IMR-90 (cell line): Measurements from ENCODE around the gene PTH1R. TPM values are rescaled to one million over a fixed set of nuclear protein-coding genes. Genes with fewer than 3 reads are reported as not detected.

ENCODE experiments used
- ATAC-seq: fragments of 200-7000 bp; cut with Tn5 transposase; 2 replicates; pipeline ENCODE4 v1.9.1; 2020; ENCODE audit warnings: low read depth, mild to moderate bottlenecking, moderate library complexity
- BruUV-seq: library from RNA; stranded (reverse); fragments of 400-500 nt; replicated peaks from 2 replicates; lab custom pipeline; 2021; lab: Mats Ljungman, UMichigan
- CTCF ChIA-PET: fragments of 300-600 bp; formaldehyde crosslinking; extraction: SDS; loops from one replicate; lab custom pipeline; 2021; ENCODE audit warnings: antibody characterized with exemption; lab: Yijun Ruan, JAX
- POLR2A ChIA-PET: fragments of 300-600 bp; sonication (Branson Sonifier 250); formaldehyde crosslinking; loops from one replicate; lab custom pipeline; 2022; ENCODE audit warnings: antibody characterized with exemption; ENCODE audit not compliant: unreplicated experiment; lab: Charles Lee
- DNase-seq: peaks from one replicate; pipeline ENCODE4 v3.0.0; 2013
- H2AFZ ChIP-seq: replicated peaks from 2 replicates; pipeline ENCODE3; 2013; ENCODE audit warnings: low read length, mild to moderate bottlenecking; ENCODE audit not compliant: poor library complexity
- H2AK5ac ChIP-seq: 2 replicates; pipeline ENCODE4 v1.6.1; 2013; ENCODE audit warnings: low read depth, low read length, inconsistent platforms
- H2AK9ac ChIP-seq: replicated peaks from 2 replicates; pipeline ENCODE3; 2013; ENCODE audit warnings: mild to moderate bottlenecking, low read depth, low read length, moderate library complexity; ENCODE audit not compliant: poor library complexity
- H2BK120ac ChIP-seq: 2 replicates; pipeline ENCODE4 v1.6.1; 2013; ENCODE audit warnings: low read depth, low read length, inconsistent platforms
- H2BK15ac ChIP-seq: 3 replicates; pipeline ENCODE4 v1.6.1; 2013; ENCODE audit warnings: low read depth, low read length, inconsistent platforms
- H2BK20ac ChIP-seq: 2 replicates; pipeline ENCODE4 v1.6.1; 2013; ENCODE audit warnings: low read depth, mild to moderate bottlenecking, inconsistent platforms, low read length, moderate library complexity
- H2BK5ac ChIP-seq: 2 replicates; pipeline ENCODE4 v1.6.1; 2013; ENCODE audit warnings: mild to moderate bottlenecking, low read depth, low read length, inconsistent platforms; ENCODE audit not compliant: poor library complexity, severe bottlenecking
- H3K14ac ChIP-seq: replicated peaks from 2 replicates; pipeline ENCODE4 v1.6.1; 2013; ENCODE audit warnings: low read depth, low read length, inconsistent platforms
- H3K18ac ChIP-seq: 2 replicates; pipeline ENCODE4 v1.6.1; 2013; ENCODE audit warnings: low read depth, low read length, control low read depth
- H3K23ac ChIP-seq: 2 replicates; pipeline ENCODE4 v1.6.1; 2013; ENCODE audit warnings: low read depth, low read length, inconsistent platforms
- H3K27ac ChIP-seq: 2 replicates; pipeline ENCODE4 v1.5.1; 2013; ENCODE audit warnings: mild to moderate bottlenecking, control low read depth, low read length; ENCODE audit not compliant: insufficient read depth
- H3K27me3 ChIP-seq: 2 replicates; pipeline ENCODE4 v1.6.1; 2013; ENCODE audit warnings: low read length; ENCODE audit not compliant: control insufficient read depth, insufficient read depth
- H3K36me3 ChIP-seq: 2 replicates; pipeline ENCODE4 v1.6.1; 2013; ENCODE audit warnings: low read length, mixed read lengths; ENCODE audit not compliant: control insufficient read depth, insufficient read depth
- H3K4ac ChIP-seq: 2 replicates; pipeline ENCODE4 v1.6.1; 2013; ENCODE audit warnings: low read depth, low read length, inconsistent platforms
- H3K4me1 ChIP-seq: 2 replicates; pipeline ENCODE4 v1.6.1; 2013; ENCODE audit warnings: low read length, mixed read lengths; ENCODE audit not compliant: control insufficient read depth, insufficient read depth
- H3K4me2 ChIP-seq: 2 replicates; pipeline ENCODE4 v1.6.1; 2013; ENCODE audit warnings: low read depth, mild to moderate bottlenecking, control low read depth, low read length, moderate library complexity
- H3K4me3 ChIP-seq: 2 replicates; pipeline ENCODE4 v1.5.1; 2013; ENCODE audit warnings: low read depth, mild to moderate bottlenecking, control low read depth, low read length, moderate library complexity; ENCODE audit not compliant: insufficient read depth
- H3K56ac ChIP-seq: 2 replicates; pipeline ENCODE4 v1.6.1; 2013; ENCODE audit warnings: low read length, inconsistent platforms; ENCODE audit not compliant: insufficient read depth; ENCODE audit errors: extremely low read depth
- H3K79me1 ChIP-seq, 2 experiments: 2 replicates each; pipeline ENCODE4 v1.6.1; 2013; ENCODE audit warnings: low read length in 2 of 2, inconsistent platforms in 1 of 2, low read depth in 1 of 2
- H3K9ac ChIP-seq: 2 replicates; pipeline ENCODE4 v1.6.1; 2013; ENCODE audit warnings: low read depth, low read length, control low read depth
- H3K9me1 ChIP-seq: 2 replicates; pipeline ENCODE4 v1.6.1; 2013; ENCODE audit warnings: low read length, inconsistent platforms; ENCODE audit not compliant: insufficient read depth
- H3K9me3 ChIP-seq: 2 replicates; pipeline ENCODE4 v1.6.1; 2013; ENCODE audit warnings: low read length; ENCODE audit not compliant: control insufficient read depth, insufficient read depth
- H4K20me1 ChIP-seq: 2 replicates; pipeline ENCODE4 v1.6.1; 2013; ENCODE audit warnings: low read length, inconsistent platforms; ENCODE audit not compliant: insufficient read depth
- H4K5ac ChIP-seq: 2 replicates; pipeline ENCODE4 v1.6.1; 2013; ENCODE audit warnings: mild to moderate bottlenecking, low read depth, low read length, control low read depth
- H4K8ac ChIP-seq, 2 experiments: 2 replicates each; pipeline ENCODE4 v1.6.1; 2013; ENCODE audit warnings: low read depth in 2 of 2, low read length in 2 of 2, control low read depth in 1 of 2, inconsistent platforms in 1 of 2
- H4K91ac ChIP-seq: 2 replicates; pipeline ENCODE4 v1.6.1; 2013; ENCODE audit warnings: low read depth, low read length, inconsistent platforms; ENCODE audit not compliant: insufficient read depth
- BHLHE40 ChIP-seq: fragments of 150-350 bp; IDR thresholded peaks from 2 replicates; pipeline ENCODE4 v1.6.1; 2016; ENCODE audit warnings: mild to moderate bottlenecking, low read depth, low read length
- WGBS, 2 experiments: methylation state at CpG; one replicate each; pipeline versions ENCODE4 v1.1.5 to v1.1.7; 2013; ENCODE audit warnings: missing lambda C conversion rate in 2 of 2; ENCODE audit not compliant: insufficient read length in 1 of 2; ENCODE audit errors: extremely low coverage in 2 of 2; 5-methylcytosine and 5-hydroxymethylcytosine counted together
- dilution Hi-C: fragments of 300-500 bp; cut with HindIII; formaldehyde crosslinking; loops from one replicate; pipeline ENCODE4 v1.14.3; 2018; ENCODE audit warnings: low sequenced_read_pairs; ENCODE audit not compliant: unreplicated experiment
- in situ Hi-C: fragments of 300-500 bp; cut with MboI; formaldehyde crosslinking; loops from 3 replicates; pipeline ENCODE4 v1.14.3; 2019; ENCODE audit warnings: low sequenced_read_pairs, inconsistent platforms, mixed read lengths
- intact Hi-C: fragments of 100-400 bp; cut with micrococcal nuclease; formaldehyde crosslinking; loops from 2 replicates; pipeline ENCODE4 v1.10.0; 2022
- polyA plus RNA-seq, 3 experiments: library from polyadenylated mRNA; depleted of rRNA; stranded (reverse); fragments of >200 nt; gene quantifications; 2 replicates each; pipeline ENCODE4 v1.2.3, GENCODE V29; 2012; ENCODE audit warnings: low replicate concordance in 1 of 3
- total RNA-seq: library from RNA; depleted of rRNA; stranded (reverse); fragments of >200 nt; gene quantifications from 2 replicates; pipeline ENCODE4 v1.2.3, GENCODE V29; 2012

The PTH1R gene
- total and polyA plus RNA-seq, 2 of the 4 experiments (the other 2 are of a cell fraction) = 0.15 to 0.18 TPM

DNA sequence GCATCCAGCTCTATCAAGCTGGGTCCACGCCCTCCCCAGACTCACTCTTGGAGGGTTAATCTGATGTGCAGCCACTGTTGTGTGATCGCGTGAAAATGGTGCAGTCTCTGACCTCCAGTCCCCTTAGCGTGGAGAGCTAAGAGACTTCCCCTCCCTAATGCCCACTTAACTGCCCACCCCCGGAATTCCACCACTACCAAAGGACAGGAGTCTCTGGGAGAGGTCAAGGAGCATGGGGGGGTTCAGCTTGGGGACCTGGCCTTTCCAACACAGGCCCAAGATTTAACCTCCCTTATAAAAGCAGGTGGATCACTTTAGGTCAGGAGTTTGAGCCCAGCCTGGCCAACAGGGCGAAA, 50.2 kb downstream of the PTH1R start:
- Histone ChIP-seq H2BK5ac (no peak overlapping the region), H2BK15ac (no peak overlapping the region), H2AK5ac (no peak overlapping the region), H2BK20ac (no peak overlapping the region), H3K9ac (no peak overlapping the region), H3K14ac (no peak overlapping the region), H3K79me1 (peaks cover 29 to 81% of the 10 kb centered on the region in 2 experiments), H3K27ac (no peak overlapping the region), H3K4me3 (no peak overlapping the region), H3K9me3 (no peaks in the 10 kb centered on the region), H3K4ac (no peak overlapping the region), H3K36me3 (peaks cover 34% of the 10 kb centered on the region), H4K20me1 (peaks cover 47% of the 10 kb centered on the region), H3K56ac (no peak overlapping the region), H2AFZ (no peak overlapping the region), H3K4me2 (no peak overlapping the region), H4K5ac (no peak overlapping the region), H3K23ac (no peak overlapping the region), H4K91ac (no peak overlapping the region), H3K18ac (no peak overlapping the region), H2AK9ac (no peak overlapping the region), H4K8ac (no peak overlapping the region), H3K4me1 (peaks cover 26% of the 10 kb centered on the region), H2BK120ac (no peak overlapping the region), H3K27me3 (no peaks in the 10 kb centered on the region), H3K9me1 (peaks cover 17% of the 10 kb centered on the region)
- intact Hi-C loops = no loop called here
- WGBS, 2 experiments = 100% methylated on average over 1 of the region's 6 CpGs; no CpG with 5 or more reads in 1 of the 2 experiments
- in situ Hi-C loops = no loop called here
- CTCF ChIA-PET = no interaction called here
- no peak for TF ChIP-seq BHLHE40
- no TSS peak for BruUV-seq
- ATAC-seq (no peak), DNase-seq (no peak)
- dilution Hi-C loops = no loop called here
- POLR2A ChIA-PET = interaction anchor here (0.6 kb wide), 1 partner anchor 49 kb away, joined by 3 read pairs; no protein-coding TSS in a partner anchor
